K562 (cell line): ENCODE measurements around the gene ZNF558. TPM values are rescaled to one million over a fixed set of nuclear protein-coding genes. Genes with fewer than 3 reads are reported as not detected.

Experiments
- ARID3A ChIP-seq: IDR thresholded peaks from 2 replicates; pipeline ENCODE4 v1.6.1; 2012; ENCODE audit warnings: low read depth, low read length, improper control_type of control experiment, borderline replicate concordance
- HDAC6 ChIP-seq: IDR thresholded peaks from 2 replicates; pipeline ENCODE4 v1.6.1; 2012; ENCODE audit warnings: low read depth, mild to moderate bottlenecking, control low read depth, inconsistent platforms, low read length, moderate library complexity
- HES1 ChIP-seq: fragments of 450-650 bp; IDR thresholded peaks from 2 replicates; pipeline ENCODE4 v1.6.1; 2016; ENCODE audit warnings: low read depth, mild to moderate bottlenecking, moderate library complexity
- HNRNPL ChIP-seq: fragments of 200-400 bp; formaldehyde crosslinking; IDR thresholded peaks from 2 replicates; pipeline ENCODE4 v1.6.1; 2017; ENCODE audit warnings: low read depth, mild to moderate bottlenecking, low read length
- KDM4B ChIP-seq, 2 experiments: fragments of 450-650 bp in 1 of 2; sonication (generic) in 1 of 2; IDR thresholded peaks; 2 replicates each; pipeline ENCODE4 v1.6.1; 2016 to 2017; ENCODE audit warnings: borderline replicate concordance in 2 of 2, antibody characterized with exemption in 1 of 2, low read depth in 1 of 2, mild to moderate bottlenecking in 1 of 2
- KHSRP ChIP-seq: fragments of 450-650 bp; IDR thresholded peaks from 2 replicates; pipeline ENCODE4 v1.6.1; 2017
- NR2C2 ChIP-seq, 2 experiments: fragments of 200-800 bp in 1 of 2; sonication (Bioruptor generic) in 1 of 2; sonication (generic) in 1 of 2; formaldehyde crosslinking in 1 of 2; IDR thresholded peaks; 2 replicates each; pipeline versions ENCODE4 v1.6.1 to v1.8.0; 2016 to 2022; ENCODE audit warnings: mild to moderate bottlenecking in 1 of 2, missing compliant biosample characterization in 1 of 2, missing genetic modification characterization in 1 of 2, missing genetic modification reagents in 1 of 2
- PPARD ChIP-seq: fragments of 250-450 bp; sonication (Bioruptor Pico); IDR thresholded peaks from 2 replicates; pipeline ENCODE4 v1.8.0; 2022; ENCODE audit warnings: inconsistent platforms, mild to moderate bottlenecking, moderate library complexity
- PTBP1 ChIP-seq: fragments of 200-400 bp; formaldehyde crosslinking; IDR thresholded peaks from 2 replicates; pipeline ENCODE4 v1.6.1; 2017; ENCODE audit warnings: low read depth, low read length
- RAD51 ChIP-seq: fragments of 450-650 bp; IDR thresholded peaks from 2 replicates; pipeline ENCODE4 v1.7.1; 2016; ENCODE audit warnings: low read depth, mild to moderate bottlenecking, borderline replicate concordance
- RB1 ChIP-seq: fragments of 450-650 bp; IDR thresholded peaks from 2 replicates; pipeline ENCODE4 v1.6.1; 2017; ENCODE audit warnings: low read depth, mild to moderate bottlenecking
- RBFOX2 ChIP-seq: fragments of 200-400 bp; formaldehyde crosslinking; IDR thresholded peaks from 2 replicates; pipeline ENCODE4 v1.6.1; 2017; ENCODE audit warnings: low read depth, mild to moderate bottlenecking, low read length, moderate library complexity
- RHOXF2B ChIP-seq: fragments of 250-450 bp; sonication (Bioruptor Pico); conservative IDR thresholded peaks from 2 replicates; pipeline ENCODE4 v1.5.1; 2021
- TCFL5 ChIP-seq: fragments of 250-450 bp; sonication (Bioruptor Pico); conservative IDR thresholded peaks from 2 replicates; pipeline ENCODE4 v1.6.1; 2021; ENCODE audit warnings: mild to moderate bottlenecking, moderate library complexity, matching md5 sums
- THAP12 ChIP-seq: fragments of 250-450 bp; sonication (Bioruptor Pico); IDR thresholded peaks from 2 replicates; pipeline ENCODE4 v1.9.0; 2021; ENCODE audit warnings: mild to moderate bottlenecking, inconsistent platforms
- YBX1 ChIP-seq: fragments of 450-650 bp; IDR thresholded peaks from 2 replicates; pipeline ENCODE4 v1.7.1; 2016; ENCODE audit warnings: mild to moderate bottlenecking
- ZFP36 ChIP-seq: fragments of 150-350 bp; IDR thresholded peaks from 2 replicates; pipeline ENCODE4 v1.6.1; 2018; ENCODE audit warnings: low read length, low read depth; ENCODE audit not compliant: partially characterized antibody
- ZNF639 ChIP-seq, 2 experiments: fragments of 200-800 bp in 1 of 2; sonication (Bioruptor generic) in 1 of 2; sonication (generic) in 1 of 2; formaldehyde crosslinking in 1 of 2; IDR thresholded peaks in 1 of 2; conservative IDR thresholded peaks in 1 of 2; 2 replicates each; pipeline versions ENCODE4 v1.5.0 to v1.6.1; 2016 to 2020; ENCODE audit warnings: missing compliant biosample characterization in 1 of 2, missing genetic modification characterization in 1 of 2, missing genetic modification reagents in 1 of 2
- polyA plus RNA-seq, 8 experiments: library from polyadenylated mRNA; depleted of rRNA in 4 of 8; stranded (reverse) in 5 of 8; unstranded in 3 of 8; fragments of >200 nt; fragmentation: Nextera tagmentation in 2 of 8; fragmentation: Illumina TruSeq in 1 of 8; extraction: Ambion mirVana in 2 of 8; extraction: Trizol in 1 of 8; gene quantifications; 2 replicates each; pipeline versions ENCODE4 v1.2.1 to v1.2.3, GENCODE V29; 2011 to 2014; ENCODE audit warnings: inconsistent platforms in 1 of 8, missing spikeins in 1 of 8
- total RNA-seq, 7 experiments: library from RNA; depleted of rRNA in 6 of 7; stranded (reverse); fragments of >200 nt in 6 of 7; fragmentation: Illumina TruSeq in 2 of 7; extraction: Trizol in 2 of 7; gene quantifications; 2 replicates each; pipeline versions ENCODE4 v1.2.1 to v1.2.3, GENCODE V29; 2011 to 2021; ENCODE audit warnings: low replicate concordance in 1 of 7

The ZNF558 gene
- total and polyA plus RNA-seq, 9 of the 15 experiments (the other 6 are each of a cell fraction or from before 2014, with no cell fraction given): 5.4 to 47.6 (median 21.2) TPM

GRCh38 chr19:8832132-8833021 lies at the start of gene ZNF558, which contains the start of gene MBD3L1 (continued):
- TF ChIP-seq RBFOX2 (peak; percentile 98), ZFP36 (no peak), PTBP1 (no peak), ARID3A (no peak), HES1 (no peak), RHOXF2B (CRISPR knock-in tag) (no peak), NR2C2 (CRISPR knock-in tag; IDR thresholded peaks at IDR 0.05) (peak; percentile 82), NR2C2 (tag; IDR thresholded peaks at IDR 0.05) (peak; percentile 93), KHSRP (no peak), ZNF639 (CRISPR knock-in tag; conservative IDR thresholded peaks at IDR 0.05 in 1 of 2, IDR thresholded peaks at IDR 0.05 in 1 of 2) (peak in 1 of 2 experiments; percentile 61; a peak in 1 of 4 replicates), TCFL5 (CRISPR knock-in tag) (no peak), HNRNPL (no peak; the same call in 1 of the 2 replicates), YBX1 (no peak), RB1 (peak; percentile 82), RAD51 (no peak), THAP12 (CRISPR knock-in tag) (no peak; the same call in none of the 2 replicates), PPARD (CRISPR knock-in tag) (no peak), KDM4B (IDR thresholded peaks at IDR 0.05; ENCODE audit: borderline replicate concordance in 2 of 2, low read depth in 1 of 2) (peak in 1 of 2 experiments; percentile 39; a peak in 1 of 4 replicates), HDAC6 (no peak)
